GM23338 (cell line): ENCODE measurements around the gene NFATC2IP. TPM values are rescaled to one million over a fixed set of nuclear protein-coding genes. Genes with fewer than 3 reads are reported as not detected.

ENCODE experiments used
- ATAC-seq: fragments of 200-7000 bp; cut with Tn5 transposase; 3 replicates; pipeline ENCODE4 v1.9.1; 2020
- DNase-seq: peaks from one replicate; pipeline ENCODE4 v3.0.0-alpha.2; 2015; ENCODE audit warnings: low spot score
- H2AFZ ChIP-seq: fragments of 200-600 bp; sonication (generic); 2 replicates; pipeline ENCODE4 v1.8.0; 2016; ENCODE audit warnings: antibody characterized with exemption, mild to moderate bottlenecking, moderate library complexity
- H3F3A ChIP-seq: fragments of 200-600 bp; sonication (generic); replicated peaks from 2 replicates; pipeline ENCODE4 v1.8.0; 2017; ENCODE audit warnings: antibody characterized with exemption, mixed run types, low read depth
- H3K27ac ChIP-seq: fragments of 200-600 bp; sonication (generic); 2 replicates; pipeline ENCODE4 v1.6.1; 2016; ENCODE audit warnings: low read depth
- H3K27me3 ChIP-seq: fragments of 200-600 bp; sonication (generic); 2 replicates; pipeline ENCODE4 v1.8.0; 2016; ENCODE audit warnings: mild to moderate bottlenecking, mixed run types, moderate library complexity; ENCODE audit not compliant: insufficient read depth
- H3K36me3 ChIP-seq: fragments of 200-600 bp; sonication (generic); 2 replicates; pipeline ENCODE4 v1.8.0; 2016; ENCODE audit warnings: mild to moderate bottlenecking; ENCODE audit not compliant: insufficient read depth
- H3K4me1 ChIP-seq: fragments of 200-600 bp; sonication (generic); 2 replicates; pipeline ENCODE4 v1.8.0; 2016; ENCODE audit warnings: mild to moderate bottlenecking, moderate library complexity; ENCODE audit not compliant: insufficient read depth
- H3K4me2 ChIP-seq: fragments of 200-600 bp; sonication (generic); 2 replicates; pipeline ENCODE4 v1.7.1; 2017; ENCODE audit warnings: mixed run types
- H3K4me3 ChIP-seq: fragments of 200-600 bp; sonication (generic); 2 replicates; pipeline ENCODE4 v1.6.1; 2016; ENCODE audit warnings: mixed run types
- H3K79me2 ChIP-seq: fragments of 200-600 bp; sonication (generic); replicated peaks from 2 replicates; pipeline ENCODE4 v1.8.0; 2017; ENCODE audit warnings: mild to moderate bottlenecking; ENCODE audit not compliant: insufficient read depth
- H3K9me2 ChIP-seq: fragments of 200-600 bp; sonication (generic); 2 replicates; pipeline ENCODE4 v1.8.0; 2017; ENCODE audit not compliant: insufficient read depth
- H4K20me1 ChIP-seq: fragments of 200-600 bp; sonication (generic); replicated peaks from 2 replicates; pipeline ENCODE4 v1.8.0; 2017; ENCODE audit warnings: mild to moderate bottlenecking; ENCODE audit not compliant: insufficient read depth
- H3K27ac Mint-ChIP-seq: 2 replicates; pipeline ENCODE4 v1.8.0; 2020; ENCODE audit warnings: inconsistent platforms, mild to moderate bottlenecking, moderate library complexity, mixed read lengths
- H3K27me3 Mint-ChIP-seq: 3 replicates; pipeline ENCODE4 v1.8.0; 2022; ENCODE audit warnings: low read depth, mild to moderate bottlenecking, moderate library complexity, mixed read lengths, inconsistent platforms; ENCODE audit not compliant: insufficient read depth, poor library complexity
- H3K36me3 Mint-ChIP-seq: 3 replicates; pipeline ENCODE4 v1.8.0; 2021; ENCODE audit warnings: low read depth, mild to moderate bottlenecking, inconsistent platforms, moderate library complexity, mixed read lengths
- H3K4me1 Mint-ChIP-seq: 3 replicates; pipeline ENCODE4 v1.8.0; 2020; ENCODE audit warnings: mild to moderate bottlenecking, inconsistent platforms, mixed read lengths
- H3K4me3 Mint-ChIP-seq: 3 replicates; pipeline ENCODE4 v1.8.0; 2021; ENCODE audit warnings: moderate library complexity, mild to moderate bottlenecking, inconsistent platforms, mixed read lengths
- H3K9me3 Mint-ChIP-seq: 3 replicates; pipeline ENCODE4 v1.8.0; 2020; ENCODE audit warnings: moderate library complexity, mild to moderate bottlenecking, inconsistent platforms, mixed read lengths
- CREB1 ChIP-seq: fragments of 250-450 bp; sonication (Bioruptor Pico); IDR thresholded peaks from 2 replicates; pipeline ENCODE4 v1.5.0; 2020; ENCODE audit warnings: low read depth, mild to moderate bottlenecking, moderate library complexity
- CTCF ChIP-seq, 2 experiments: fragments of 200-600 bp in 1 of 2; sonication (generic) in 1 of 2; conservative IDR thresholded peaks; 2 replicates each; pipeline versions ENCODE4 v1.5.1 to v1.6.1; 2016 to 2017; ENCODE audit warnings: antibody characterized with exemption in 2 of 2, low read depth in 2 of 2, mild to moderate bottlenecking in 2 of 2, moderate library complexity in 1 of 2
- ETS1 ChIP-seq: IDR thresholded peaks from 2 replicates; pipeline ENCODE4 v1.6.1; 2016; ENCODE audit warnings: antibody characterized with exemption
- EZH2 ChIP-seq: fragments of 200-600 bp; sonication (generic); IDR thresholded peaks from one replicate; pipeline ENCODE4 v1.8.0; 2017; ENCODE audit warnings: antibody characterized with exemption, mild to moderate bottlenecking, low read depth; ENCODE audit not compliant: unreplicated experiment
- EZH2phosphoT487 ChIP-seq: fragments of 200-600 bp; sonication (generic); IDR thresholded peaks from one replicate; pipeline ENCODE4 v1.8.1; 2018; ENCODE audit warnings: antibody characterized with exemption; ENCODE audit not compliant: unreplicated experiment
- JUNB ChIP-seq: IDR thresholded peaks from one replicate; pipeline ENCODE4 v1.6.1; 2016; ENCODE audit warnings: antibody characterized with exemption; ENCODE audit not compliant: unreplicated experiment
- NANOG ChIP-seq: IDR thresholded peaks from 2 replicates; pipeline ENCODE4 v1.6.1; 2016; ENCODE audit warnings: antibody characterized with exemption, borderline replicate concordance
- POLR2AphosphoS5 ChIP-seq: IDR thresholded peaks from 2 replicates; pipeline ENCODE4 v1.6.1; 2016; ENCODE audit warnings: antibody characterized with exemption, low read depth
- REST ChIP-seq: IDR thresholded peaks from one replicate; pipeline ENCODE4 v1.6.1; 2018; ENCODE audit warnings: antibody characterized with exemption; ENCODE audit not compliant: unreplicated experiment
- STAT1 ChIP-seq: IDR thresholded peaks from one replicate; pipeline ENCODE4 v1.6.1; 2016; ENCODE audit warnings: antibody characterized with exemption; ENCODE audit not compliant: unreplicated experiment
- ZNF114 ChIP-seq: fragments of 250-450 bp; sonication (Bioruptor Pico); IDR thresholded peaks from 2 replicates; pipeline ENCODE4 v1.5.0; 2020; ENCODE audit warnings: mild to moderate bottlenecking, moderate library complexity
- ZNF331 ChIP-seq: fragments of 250-450 bp; sonication (Bioruptor Pico); IDR thresholded peaks from 2 replicates; pipeline ENCODE4 v1.5.0; 2020; ENCODE audit warnings: low read depth, mild to moderate bottlenecking, moderate library complexity
- ZNF462 ChIP-seq: fragments of 250-450 bp; sonication (Bioruptor Pico); IDR thresholded peaks from 2 replicates; pipeline ENCODE4 v1.5.0; 2020; ENCODE audit warnings: mild to moderate bottlenecking, moderate library complexity
- polyA plus RNA-seq: library from polyadenylated mRNA; unstranded; fragments of >200 nt; fragmentation: Nextera tagmentation; extraction: Ambion mirVana; gene quantifications from 2 replicates; pipeline ENCODE4 v1.2.1, GENCODE V29; 2016
- total RNA-seq: library from RNA; depleted of rRNA; stranded (reverse); fragments of >200 nt; shearing (Covaris generic); gene quantifications from 2 replicates; pipeline ENCODE4 v1.2.3, GENCODE V29; 2014

Gene NFATC2IP
- total and polyA plus RNA-seq, 2 experiments from 2014 or later = 23.5 to 65.4 TPM

- Mint-ChIP-seq H3K4me3 (no peak overlapping the region), H3K27me3 (peaks cover 14% of the 10 kb centered on the region), H3K27ac (no peak overlapping the region), H3K9me3 (peaks cover 5% of the 10 kb centered on the region), H3K4me1 (no peaks in the 10 kb centered on the region), H3K36me3 (peaks cover 50% of the 10 kb centered on the region)
- Histone ChIP-seq H3K4me3 (no peak overlapping the region), H4K20me1 (no peaks in the 10 kb centered on the region), H2AFZ (no peak overlapping the region), H3K79me2 (no peaks in the 10 kb centered on the region), H3K9me2 (no peaks in the 10 kb centered on the region), H3K4me2 (no peak overlapping the region), H3K27me3 (no peaks in the 10 kb centered on the region), H3K27ac (no peak overlapping the region), H3F3A (no peaks in the 10 kb centered on the region), H3K4me1 (no peaks in the 10 kb centered on the region), H3K36me3 (0 out of 2 replicates have a peak, but pooled peaks cover 4% of the 10 kb centered on the region)
- TF ChIP-seq REST = no peak
- TF ChIP-seq STAT1 = no peak
- TF ChIP-seq ZNF462 = no peak
- TF ChIP-seq EZH2 = no peak
- no peak for TF ChIP-seq CREB1 (CRISPR knock-in tag)
- no peak for TF ChIP-seq CTCF (conservative IDR thresholded peaks at IDR 0.05; ENCODE audit: low read depth in 2 of 2)
- no peak for TF ChIP-seq ZNF331 (CRISPR knock-in tag)
- TF ChIP-seq POLR2AphosphoS5 = no peak
- no peak for TF ChIP-seq NANOG
- no peak for TF ChIP-seq JUNB
- no peak for TF ChIP-seq ZNF114 (CRISPR knock-in tag)
- no peak for TF ChIP-seq ETS1
- TF ChIP-seq EZH2phosphoT487 = no peak
- ATAC-seq = no peak
- DNase-seq = no peak
These were observed 32.9 kb downstream of the NFATC2IP start for GRCh38 chr16:28983644-28984043.
